ENCODE data around the gene ZNF394.

ZNF394 gene

DNA sequence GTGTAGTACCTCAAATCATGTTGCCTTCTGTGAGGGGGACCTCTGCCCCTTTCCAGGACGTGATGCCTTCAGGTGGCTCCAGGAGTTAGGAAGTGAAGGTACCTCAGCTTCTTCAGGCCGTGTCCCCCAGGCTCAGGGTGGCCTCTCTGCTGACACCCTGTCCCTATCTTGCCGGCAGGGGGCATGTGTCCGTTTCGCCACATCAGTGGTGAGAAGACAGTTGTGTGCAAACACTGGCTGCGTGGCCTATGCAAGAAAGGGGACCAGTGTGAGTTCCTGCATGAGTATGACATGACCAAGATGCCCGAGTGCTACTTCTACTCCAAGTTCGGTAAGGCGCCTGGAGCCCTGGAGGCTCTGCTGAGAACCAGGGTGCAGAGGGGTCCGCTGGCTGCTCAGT is 52.1 kb downstream of the ZNF394 start:
- DNase-seq: no peak

DNA sequence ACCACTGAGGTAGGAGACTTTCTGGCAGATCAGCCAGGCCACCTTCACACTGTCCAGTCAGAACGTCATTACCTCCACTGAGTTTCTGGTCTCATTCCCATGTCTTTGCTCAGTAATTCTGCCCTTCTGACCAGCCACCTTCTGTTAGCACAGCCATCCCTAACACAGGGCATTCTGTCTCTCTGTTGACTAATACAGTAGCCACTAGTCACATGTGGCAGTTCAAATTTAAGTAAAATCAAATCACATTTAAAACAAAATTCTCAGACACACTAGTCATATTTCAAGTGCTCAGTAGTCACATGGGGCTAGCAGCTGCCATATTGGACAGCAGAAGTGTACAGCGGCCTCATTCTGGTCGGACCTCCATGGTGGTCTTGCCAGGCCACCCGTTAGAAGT is 54.0 kb downstream of the ZNF394 start:
- no peak for DNase-seq
